NCI-H2196 treated with DMSO at 0.1 percent for 48 hours (cell line): ENCODE data around the gene SCNN1B.

Experiments
- DNase-seq: peaks from one replicate; lab custom pipeline; 2025; ENCODE audit not compliant: unreplicated experiment; lab: John Stamatoyannopoulos, UW

Gene SCNN1B

GRCh38 chr16:23320693-23321092, 18.6 kb downstream of the SCNN1B start:
- no peak for DNase-seq

DNA sequence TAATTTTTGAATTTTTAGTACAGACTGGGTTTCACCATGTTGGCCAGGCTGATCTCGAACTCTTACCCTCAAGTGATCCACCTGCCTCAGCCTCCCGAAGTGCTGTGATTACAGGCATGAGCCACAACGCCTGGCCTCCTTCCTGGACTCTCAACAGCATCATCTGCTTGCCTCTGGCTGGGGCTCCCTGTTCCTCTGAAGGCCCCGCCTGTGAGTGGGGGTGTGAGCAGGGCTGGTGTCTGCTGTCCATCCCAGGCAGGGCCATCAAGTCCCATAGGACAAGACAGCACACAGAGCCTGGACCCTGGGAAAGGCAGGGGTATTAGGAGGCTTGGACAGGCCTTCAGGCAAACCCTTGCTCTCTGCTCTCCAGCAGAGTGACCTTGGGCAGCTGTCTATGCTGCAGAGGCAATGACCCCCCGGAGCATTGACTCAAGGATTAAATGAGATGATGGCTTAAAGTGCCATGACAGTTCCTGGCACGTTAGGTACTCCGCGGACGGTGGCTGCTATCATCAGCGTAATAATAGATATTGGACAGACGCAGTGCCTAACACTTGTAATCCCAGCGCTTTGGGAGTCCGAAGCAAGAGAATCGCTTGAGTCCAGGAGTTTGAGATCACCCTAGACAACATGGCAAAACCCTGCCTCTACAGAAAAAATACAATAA, 19.2 kb downstream of the SCNN1B start:
- no peak for DNase-seq

DNA sequence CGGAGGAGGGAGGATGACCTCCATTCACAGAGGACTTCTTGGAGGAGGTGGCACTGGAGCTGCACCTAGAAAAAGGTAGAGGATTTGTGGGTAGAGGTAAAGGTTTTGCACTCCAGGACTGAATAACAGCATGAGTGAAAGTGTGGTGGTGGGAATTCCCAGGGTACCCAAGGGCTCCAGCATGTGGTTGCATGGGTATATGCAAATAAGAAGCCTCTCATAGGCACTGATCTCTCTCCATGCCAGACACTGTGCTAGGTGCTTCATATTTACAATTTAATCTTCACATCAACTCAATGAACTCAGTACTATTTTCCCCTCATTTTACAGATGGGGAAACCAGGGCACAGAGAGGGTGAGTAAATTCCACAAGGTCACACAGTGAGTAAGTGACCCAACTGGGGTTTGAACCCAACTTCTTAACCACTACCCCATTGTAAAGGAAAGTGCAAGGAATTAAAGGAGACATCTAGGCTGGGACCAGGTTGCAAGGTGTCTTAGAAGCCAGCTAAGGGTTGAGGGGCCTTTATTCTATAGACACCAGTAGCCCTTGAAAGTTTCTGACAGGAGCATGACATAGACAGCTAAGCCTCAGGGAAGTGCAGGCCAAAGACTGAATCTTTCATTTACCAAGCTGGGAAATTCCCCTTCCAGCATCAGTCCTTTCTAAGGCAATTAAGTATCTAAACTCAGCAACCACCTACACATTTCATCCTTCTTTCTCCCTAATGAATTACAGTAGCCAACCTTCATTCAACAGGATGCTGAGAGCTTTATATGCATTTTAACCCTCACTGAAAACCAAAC, 21.3 kb downstream of the SCNN1B start:
- no peak for DNase-seq

DNA sequence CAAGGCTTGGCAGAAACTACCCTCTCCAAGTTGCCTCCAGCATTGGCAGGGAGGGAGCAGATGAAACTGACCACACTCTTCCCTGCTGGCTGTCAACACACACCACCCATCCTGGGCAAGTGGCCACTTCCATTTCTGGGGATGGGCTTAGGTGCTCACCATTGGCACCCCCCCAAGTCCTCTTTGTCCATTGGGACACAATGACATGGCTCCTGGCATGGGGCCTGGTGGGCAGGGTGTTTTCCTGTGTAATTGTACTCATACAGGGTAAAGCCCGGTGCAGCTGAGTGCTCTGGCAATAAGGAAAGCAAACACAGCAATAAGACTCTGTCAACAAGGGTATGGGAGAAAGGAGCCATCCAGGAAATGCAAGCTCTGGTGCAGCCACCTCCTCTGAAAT, 22.6 kb downstream of the SCNN1B start:
- peak; percentile 95 for DNase-seq

- DNase-seq, result no peak
These were observed 25.7 kb downstream of the SCNN1B start for GRCh38 chr16:23327836-23328235.

DNA sequence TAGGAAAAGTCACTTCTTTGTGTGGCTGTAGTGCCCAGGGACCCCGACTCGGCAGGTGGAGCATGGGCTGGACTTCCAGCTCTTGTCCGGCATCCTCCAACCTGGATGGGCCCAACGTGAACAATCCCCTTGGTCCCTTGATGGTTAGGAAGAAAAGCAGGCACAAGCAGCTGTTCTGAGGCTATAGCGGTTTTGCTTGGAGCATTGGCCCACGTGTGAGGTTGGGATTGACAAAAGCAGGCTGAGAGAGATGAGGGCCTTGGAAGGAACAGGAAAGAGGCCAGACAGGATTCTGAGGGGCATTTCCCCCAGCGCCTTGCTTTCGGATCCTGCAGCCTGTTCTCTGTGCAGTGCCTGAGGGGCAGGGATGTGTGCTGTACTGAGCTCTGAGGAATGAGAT, 28.1 kb downstream of the SCNN1B start:
- no peak for DNase-seq

- DNase-seq, result no peak
These were observed 28.6 kb downstream of the SCNN1B start for GRCh38 chr16:23330583-23331249.

DNA sequence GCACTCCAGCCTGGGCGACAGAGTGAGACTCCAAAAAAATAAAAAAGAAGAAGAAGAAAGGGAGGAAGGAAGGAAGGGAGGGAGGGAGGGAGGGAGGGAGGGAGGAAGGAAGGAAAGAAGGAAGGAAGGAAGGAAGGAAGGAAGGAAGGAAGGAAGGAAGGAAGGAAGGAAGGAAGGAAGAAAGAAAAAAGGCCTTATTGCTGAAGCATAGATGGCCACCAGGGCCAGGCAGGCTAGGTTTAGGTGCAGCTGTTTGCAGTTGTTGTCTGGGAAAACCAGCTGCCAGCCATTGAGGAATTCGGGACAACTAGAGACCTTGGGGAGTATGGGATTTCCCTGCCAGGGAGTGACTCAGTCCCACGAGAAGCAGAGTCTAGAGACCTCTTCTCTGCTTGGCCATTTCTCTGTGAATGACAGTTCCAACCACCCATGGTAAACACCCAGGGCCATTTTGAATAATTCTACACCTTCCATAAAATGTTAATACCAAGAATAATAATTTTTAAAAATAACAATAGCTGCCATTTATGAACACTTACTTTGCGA, 31.0 kb downstream of the SCNN1B start:
- DNase-seq, result no peak

DNA sequence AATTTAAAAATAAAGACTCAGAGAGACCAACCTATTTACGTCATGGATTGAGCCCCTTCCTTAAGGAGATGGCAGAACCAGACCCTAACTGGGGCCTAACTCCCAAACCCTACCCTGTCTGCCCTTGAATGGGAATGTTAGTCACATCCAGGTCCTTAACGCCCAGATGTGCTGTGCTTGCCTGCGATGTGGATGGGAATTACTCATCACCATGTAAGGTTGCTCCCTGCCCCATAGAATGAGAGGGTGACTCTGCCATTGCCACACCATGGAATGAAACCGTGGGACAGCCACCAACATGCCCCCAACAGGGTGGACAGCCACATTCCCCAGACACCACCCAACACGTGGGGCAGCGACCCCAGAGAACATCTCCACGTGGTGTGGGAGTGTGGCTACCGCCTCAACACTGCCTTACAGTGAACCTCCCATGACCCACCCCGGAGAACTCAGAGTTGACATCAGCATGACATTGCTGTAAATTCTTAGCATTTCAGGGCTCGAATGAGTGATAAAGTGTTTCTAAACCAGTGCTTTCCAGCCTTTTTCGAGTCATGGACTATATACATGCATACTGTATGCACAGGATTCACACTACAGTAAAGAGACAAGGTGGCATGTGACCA, 31.8 kb downstream of the SCNN1B start:
- DNase-seq, result no peak

DNA sequence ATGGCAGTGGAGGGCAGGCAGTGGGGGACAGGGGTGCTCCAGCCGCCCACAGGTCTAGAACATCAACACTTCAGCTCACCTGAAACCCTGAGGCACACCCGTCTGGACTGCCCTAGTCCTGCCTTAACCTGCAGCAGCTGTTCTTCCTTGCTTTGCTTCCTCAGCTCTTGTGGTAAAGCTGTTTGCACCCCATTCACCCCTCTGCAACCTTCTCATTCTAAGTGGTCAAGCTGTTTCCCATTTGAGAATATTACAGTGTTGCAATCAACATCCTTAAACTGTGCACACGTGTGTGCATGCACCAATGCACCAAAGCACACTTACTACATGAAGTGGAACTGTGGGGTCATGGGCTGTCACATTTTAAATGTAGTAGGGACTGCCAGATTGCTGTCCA, 32.4 kb downstream of the SCNN1B start:
- no peak for DNase-seq

GRCh38 chr16:23334950-23335349, 32.8 kb downstream of the SCNN1B start:
- no peak for DNase-seq

DNA sequence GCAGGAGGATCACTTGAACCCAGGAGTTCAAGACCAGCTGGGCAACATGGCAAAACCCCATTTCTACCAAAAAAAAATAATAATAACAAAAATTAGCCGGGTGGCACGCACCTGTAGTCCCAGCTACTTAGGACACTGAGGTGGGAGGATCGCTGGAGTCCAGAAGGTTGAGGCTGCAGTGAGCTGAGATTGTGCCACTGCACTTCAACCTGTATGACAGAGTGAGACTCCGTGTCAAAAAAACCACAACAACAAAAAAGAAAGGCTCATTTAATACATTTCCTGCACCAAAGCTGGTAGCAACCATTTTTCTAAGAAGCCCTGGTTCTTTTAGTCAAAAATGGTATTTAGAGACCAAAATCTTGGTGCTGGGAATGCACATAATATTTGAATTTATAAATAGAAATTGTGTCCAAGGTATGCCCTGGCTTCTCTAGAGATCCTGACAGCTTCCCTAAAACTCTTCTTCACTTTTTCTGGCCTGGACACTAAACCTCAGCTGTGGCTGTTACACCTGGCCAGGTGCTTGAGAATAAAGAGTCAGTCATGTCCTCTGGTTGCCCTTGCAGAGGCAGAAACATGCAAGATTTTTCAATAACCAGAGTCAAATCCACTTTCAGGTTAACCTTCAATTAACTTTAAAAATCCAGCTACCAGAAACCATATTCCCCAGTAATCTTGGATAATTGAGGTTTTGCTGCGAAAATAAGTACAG, 35.9 kb downstream of the SCNN1B start:
- no peak for DNase-seq

DNA sequence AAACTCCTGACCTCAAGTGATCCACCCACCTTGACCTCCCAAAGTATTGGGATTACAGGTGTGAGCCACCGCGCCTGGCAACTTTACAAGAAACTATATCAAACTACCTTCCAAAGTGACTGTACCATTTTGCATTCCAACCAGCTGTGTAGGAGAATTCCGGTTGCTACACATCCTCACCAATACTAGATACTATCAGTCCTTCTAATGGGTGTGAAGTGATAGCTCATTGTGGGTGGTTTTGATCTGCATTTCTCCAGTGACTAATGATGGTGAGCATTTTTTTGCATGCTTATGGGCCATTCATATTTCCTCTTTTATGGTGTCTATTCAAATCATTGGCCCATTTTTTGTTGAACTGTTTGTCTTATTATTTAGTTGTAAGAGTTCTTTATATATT, 37.7 kb downstream of the SCNN1B start:
- DNase-seq, result no peak

DNA sequence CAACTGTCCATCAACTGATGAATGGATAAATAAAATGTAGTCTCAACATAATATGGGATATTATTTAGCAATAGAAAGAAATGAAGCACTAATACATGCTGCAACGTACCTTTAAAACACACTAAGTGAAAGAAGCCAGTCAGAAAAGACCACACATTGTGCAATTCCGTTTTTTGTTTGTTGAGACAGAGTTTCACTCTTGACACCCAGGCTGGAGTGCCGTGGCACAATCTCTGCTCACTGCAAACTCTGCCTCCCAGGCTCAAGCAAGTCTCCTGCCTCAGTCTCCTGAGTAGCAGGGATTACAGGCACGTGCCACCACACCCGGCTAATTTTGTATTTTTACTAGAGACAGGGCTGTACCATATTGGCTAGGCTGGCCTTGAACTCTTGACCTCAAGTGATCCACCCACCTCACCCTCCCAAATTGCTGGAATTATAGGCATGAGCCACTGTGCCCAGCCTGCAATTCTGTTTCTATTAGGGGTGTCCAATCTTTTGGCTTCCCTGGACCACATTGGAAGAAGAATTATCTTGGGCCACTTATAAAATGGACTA, 40.1 kb downstream of the SCNN1B start:
- no peak for DNase-seq

DNA sequence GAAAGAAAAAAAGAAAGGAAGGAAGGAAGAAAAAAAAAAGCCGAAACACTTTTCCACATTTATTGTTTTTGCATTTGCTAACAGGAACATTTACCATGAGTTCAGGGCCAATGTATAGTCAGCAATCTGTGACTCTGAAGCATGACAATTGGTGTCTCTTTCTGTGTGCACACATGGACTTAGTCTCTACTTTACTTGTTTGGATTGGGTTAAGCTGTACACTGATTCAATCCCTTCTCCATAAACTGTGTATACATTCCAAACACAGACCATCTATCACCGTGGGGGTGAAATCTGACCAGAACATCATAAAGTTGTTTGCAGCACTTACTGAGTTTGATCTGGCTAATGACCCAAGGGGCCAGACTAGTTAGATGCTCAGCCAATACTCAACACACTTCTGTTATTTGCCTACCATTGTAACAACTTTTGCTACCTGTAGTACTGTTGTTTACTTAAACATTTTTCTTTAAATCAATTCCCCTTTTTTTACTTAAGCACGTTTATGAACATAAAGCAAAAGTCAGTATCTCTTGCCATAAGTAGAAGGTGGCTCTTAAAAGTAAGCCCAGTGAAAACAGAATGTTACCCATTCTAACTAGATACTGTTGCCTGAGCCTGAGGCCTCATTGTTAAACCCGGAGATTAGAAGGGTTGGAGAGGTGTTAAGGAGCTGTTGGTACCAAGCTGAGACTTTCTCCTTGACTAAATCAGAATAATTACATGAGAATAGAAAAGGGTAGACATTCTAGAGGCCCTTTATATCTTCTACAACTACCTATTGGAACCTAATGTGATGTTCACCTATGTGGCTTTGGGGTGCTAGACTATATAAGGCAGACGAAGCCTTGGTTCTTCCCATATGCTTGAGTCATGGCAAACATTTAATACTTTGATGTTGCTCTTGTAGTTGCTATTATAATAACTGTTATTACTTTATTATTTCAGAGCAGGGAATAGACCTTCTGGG, 41.8 kb downstream of the SCNN1B start:
- no peak for DNase-seq

DNA sequence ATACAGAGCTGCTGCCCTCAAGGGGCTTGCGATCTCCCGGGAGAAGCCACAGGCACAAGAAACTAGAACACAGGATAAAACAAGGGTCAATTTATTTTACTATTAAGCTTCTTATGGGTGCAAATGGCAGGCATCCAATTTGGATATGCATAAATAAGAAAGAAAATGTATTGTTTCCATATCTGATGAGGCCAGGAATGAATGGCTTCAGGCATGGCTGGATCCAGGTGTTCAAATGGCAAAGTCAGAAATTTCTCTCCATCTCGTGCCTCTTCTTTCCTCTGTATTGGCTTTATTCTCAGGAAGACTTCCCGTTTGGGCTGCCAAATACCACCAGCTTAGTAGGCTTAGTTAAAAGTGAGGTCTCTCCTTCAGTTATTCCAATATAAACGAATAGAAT, 43.1 kb downstream of the SCNN1B start:
- no peak for DNase-seq

GRCh38 chr16:23348579-23349469, 46.7 kb downstream of the SCNN1B start:
- no peak for DNase-seq

DNA sequence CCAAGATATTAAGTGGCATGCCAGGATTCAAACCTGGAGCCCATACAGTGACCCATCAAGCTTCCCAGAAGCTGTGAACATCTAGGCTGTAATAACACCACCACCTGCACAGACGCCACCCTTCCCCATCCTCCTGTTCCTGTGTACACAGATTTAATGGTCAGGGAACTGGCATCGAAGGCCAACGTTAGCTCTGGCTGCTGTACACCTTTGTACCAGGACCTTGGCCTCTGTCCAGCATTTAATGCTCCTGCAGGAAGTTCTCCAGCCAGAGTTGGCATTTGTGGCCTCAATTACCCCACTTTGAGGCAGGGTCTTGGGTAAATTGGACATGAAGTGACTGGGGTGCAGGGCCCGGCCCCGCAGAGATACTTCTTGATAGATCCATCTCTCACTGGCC, 49.3 kb downstream of the SCNN1B start:
- DNase-seq, result peak; percentile 79
